HepG2 (cell line): ENCODE measurements around the gene TBCB. TPM values are rescaled to one million over a fixed set of nuclear protein-coding genes. Genes with fewer than 3 reads are reported as not detected.

ENCODE experiments used
- ASH2L ChIP-seq: fragments of 300-600, 200-600 bp; sonication (generic); IDR thresholded peaks from 2 replicates; pipeline ENCODE4 v1.7.0; 2017; ENCODE audit warnings: low read depth, mild to moderate bottlenecking, moderate library complexity, mixed read lengths, low read length; ENCODE audit not compliant: insufficient read length
- KLF9 ChIP-seq: IDR thresholded peaks from 2 replicates; pipeline ENCODE4 v1.6.1; 2016; ENCODE audit warnings: low read depth
- NFATC3 ChIP-seq: sonication (generic); formaldehyde crosslinking; IDR thresholded peaks from 2 replicates; pipeline ENCODE4 v1.5.1; 2020; ENCODE audit warnings: mild to moderate bottlenecking, missing genetic modification reagents
- POGZ ChIP-seq: sonication (generic); formaldehyde crosslinking; IDR thresholded peaks from 2 replicates; pipeline ENCODE4 v1.4.0; 2020; ENCODE audit warnings: mild to moderate bottlenecking, missing genetic modification reagents
- ZBTB1 ChIP-seq: sonication (generic); formaldehyde crosslinking; IDR thresholded peaks from 2 replicates; pipeline ENCODE4 v1.4.0; 2020; ENCODE audit warnings: missing genetic modification reagents, borderline replicate concordance
- ZBTB8A ChIP-seq: sonication (generic); formaldehyde crosslinking; IDR thresholded peaks from 2 replicates; pipeline ENCODE4 v1.4.0; 2020; ENCODE audit warnings: mild to moderate bottlenecking, low read depth, missing genetic modification reagents, borderline replicate concordance
- ZMAT3 ChIP-seq: sonication (generic); formaldehyde crosslinking; conservative IDR thresholded peaks from 2 replicates; pipeline ENCODE4 v1.7.0; 2021; ENCODE audit warnings: missing genetic modification reagents
- ZNF124 ChIP-seq: sonication (generic); formaldehyde crosslinking; IDR thresholded peaks from 2 replicates; pipeline ENCODE4 v1.4.0; 2020; ENCODE audit warnings: missing genetic modification reagents
- ZNF451 ChIP-seq: sonication (generic); formaldehyde crosslinking; IDR thresholded peaks from 2 replicates; pipeline ENCODE4 v1.5.0; 2020; ENCODE audit warnings: mild to moderate bottlenecking, missing genetic modification reagents
- ZNF879 ChIP-seq: sonication (generic); formaldehyde crosslinking; IDR thresholded peaks from 2 replicates; pipeline ENCODE4 v1.8.1; 2023; ENCODE audit warnings: missing genetic modification reagents
- polyA plus RNA-seq, 8 experiments: library from polyadenylated mRNA; depleted of rRNA in 3 of 8; stranded (reverse) in 7 of 8; unstranded in 1 of 8; fragments of >200 nt; fragmentation: Illumina TruSeq in 4 of 8; extraction: Trizol in 4 of 8; gene quantifications; 2 replicates each; pipeline versions ENCODE4 v1.2.1 to v1.2.3, GENCODE V29; 2011 to 2016; ENCODE audit warnings: low read depth in 4 of 8, missing spikeins in 1 of 8, mixed read lengths in 1 of 8; ENCODE audit not compliant: insufficient read depth in 1 of 8
- total RNA-seq, 5 experiments: library from RNA; depleted of rRNA; stranded (reverse); fragments of >200 nt; fragmentation: Illumina TruSeq; extraction: Trizol; gene quantifications; 2 replicates each; pipeline ENCODE4 v1.2.3, GENCODE V29; 2016; ENCODE audit warnings: low read depth in 1 of 5
- TF ChIP-seq, protein P1 (sequence below): sonication (generic); formaldehyde crosslinking; IDR thresholded peaks from 2 replicates; pipeline ENCODE4 v1.5.0; 2020; ENCODE audit warnings: missing genetic modification reagents
- TF ChIP-seq, protein P2 (sequence below): sonication (generic); formaldehyde crosslinking; IDR thresholded peaks from 2 replicates; pipeline ENCODE4 v1.5.0; 2020; ENCODE audit warnings: mild to moderate bottlenecking, missing genetic modification reagents, moderate library complexity
- TF ChIP-seq, protein P3 (sequence below): sonication (generic); formaldehyde crosslinking; IDR thresholded peaks from 2 replicates; pipeline ENCODE4 v1.4.0; 2020; ENCODE audit warnings: mild to moderate bottlenecking, missing genetic modification reagents
- TF ChIP-seq, protein P4 (sequence below): sonication (generic); formaldehyde crosslinking; IDR thresholded peaks from 2 replicates; pipeline ENCODE4 v1.4.0; 2020; ENCODE audit warnings: missing genetic modification reagents; ENCODE audit errors: not compliant biosample characterization
- TF ChIP-seq, protein P5 (sequence below): sonication (generic); formaldehyde crosslinking; IDR thresholded peaks from 2 replicates; pipeline ENCODE4 v1.5.1; 2020; ENCODE audit warnings: missing genetic modification reagents, mild to moderate bottlenecking, borderline replicate concordance

Gene TBCB
- total and polyA plus RNA-seq, 2 of the 13 experiments (the other 11 are each of a cell fraction or from before 2014, with no cell fraction given) = 271 to 276 TPM

DNA sequence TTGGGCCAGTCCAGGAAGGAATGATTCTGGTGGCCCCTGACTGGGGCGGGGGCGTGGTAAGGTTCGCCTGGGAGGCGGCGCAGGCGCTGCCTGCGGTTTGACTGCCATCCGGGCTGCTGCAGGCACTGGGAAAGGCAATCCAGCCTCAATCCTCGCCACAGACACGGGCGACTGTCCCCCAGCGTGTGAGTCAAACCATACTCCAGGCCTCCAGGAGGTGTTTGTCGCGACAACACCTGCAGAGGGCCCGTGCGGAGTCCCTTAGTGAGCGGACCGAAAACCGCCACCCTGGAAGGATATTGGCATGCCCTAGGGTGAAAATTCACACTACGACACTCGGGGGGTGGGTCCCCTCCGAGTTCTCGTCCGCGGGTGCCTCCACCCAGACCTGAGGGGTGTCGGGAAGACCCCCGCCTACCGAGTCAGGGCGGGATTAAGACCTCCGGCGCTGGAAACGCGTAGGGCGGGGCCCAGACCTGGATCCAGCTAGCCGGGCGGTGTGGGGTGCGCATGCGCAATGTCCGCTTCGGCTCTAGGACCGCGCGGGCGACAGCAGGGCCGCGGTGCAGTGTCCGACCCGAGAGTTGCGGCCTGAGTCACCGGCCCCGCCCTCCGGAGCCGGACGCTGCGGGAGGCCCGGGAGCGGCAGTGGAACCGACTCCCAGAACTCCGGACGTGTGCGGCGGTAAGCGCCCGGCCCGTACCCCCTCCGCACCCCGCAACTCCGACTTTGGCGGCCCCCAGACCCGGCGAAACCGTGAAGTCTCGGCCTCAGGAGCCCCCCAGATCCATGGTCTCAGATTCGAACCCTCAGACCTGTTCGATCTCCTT, 24.4 kb downstream of the TBCB start, which contains the start of gene CAPNS1 (continued):
- TF ChIP-seq, protein P1, sequence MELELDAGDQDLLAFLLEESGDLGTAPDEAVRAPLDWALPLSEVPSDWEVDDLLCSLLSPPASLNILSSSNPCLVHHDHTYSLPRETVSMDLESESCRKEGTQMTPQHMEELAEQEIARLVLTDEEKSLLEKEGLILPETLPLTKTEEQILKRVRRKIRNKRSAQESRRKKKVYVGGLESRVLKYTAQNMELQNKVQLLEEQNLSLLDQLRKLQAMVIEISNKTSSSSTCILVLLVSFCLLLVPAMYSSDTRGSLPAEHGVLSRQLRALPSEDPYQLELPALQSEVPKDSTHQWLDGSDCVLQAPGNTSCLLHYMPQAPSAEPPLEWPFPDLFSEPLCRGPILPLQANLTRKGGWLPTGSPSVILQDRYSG = 0 out of 2 replicates have a peak, but pooled peaks have one; percentile 58
- TF ChIP-seq, protein P2, sequence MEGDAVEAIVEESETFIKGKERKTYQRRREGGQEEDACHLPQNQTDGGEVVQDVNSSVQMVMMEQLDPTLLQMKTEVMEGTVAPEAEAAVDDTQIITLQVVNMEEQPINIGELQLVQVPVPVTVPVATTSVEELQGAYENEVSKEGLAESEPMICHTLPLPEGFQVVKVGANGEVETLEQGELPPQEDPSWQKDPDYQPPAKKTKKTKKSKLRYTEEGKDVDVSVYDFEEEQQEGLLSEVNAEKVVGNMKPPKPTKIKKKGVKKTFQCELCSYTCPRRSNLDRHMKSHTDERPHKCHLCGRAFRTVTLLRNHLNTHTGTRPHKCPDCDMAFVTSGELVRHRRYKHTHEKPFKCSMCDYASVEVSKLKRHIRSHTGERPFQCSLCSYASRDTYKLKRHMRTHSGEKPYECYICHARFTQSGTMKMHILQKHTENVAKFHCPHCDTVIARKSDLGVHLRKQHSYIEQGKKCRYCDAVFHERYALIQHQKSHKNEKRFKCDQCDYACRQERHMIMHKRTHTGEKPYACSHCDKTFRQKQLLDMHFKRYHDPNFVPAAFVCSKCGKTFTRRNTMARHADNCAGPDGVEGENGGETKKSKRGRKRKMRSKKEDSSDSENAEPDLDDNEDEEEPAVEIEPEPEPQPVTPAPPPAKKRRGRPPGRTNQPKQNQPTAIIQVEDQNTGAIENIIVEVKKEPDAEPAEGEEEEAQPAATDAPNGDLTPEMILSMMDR = peak; percentile 21
- 0 out of 2 replicates have a peak, but pooled peaks have one; percentile 17 for TF ChIP-seq ZMAT3 (CRISPR knock-in tag)
- TF ChIP-seq, protein P3, sequence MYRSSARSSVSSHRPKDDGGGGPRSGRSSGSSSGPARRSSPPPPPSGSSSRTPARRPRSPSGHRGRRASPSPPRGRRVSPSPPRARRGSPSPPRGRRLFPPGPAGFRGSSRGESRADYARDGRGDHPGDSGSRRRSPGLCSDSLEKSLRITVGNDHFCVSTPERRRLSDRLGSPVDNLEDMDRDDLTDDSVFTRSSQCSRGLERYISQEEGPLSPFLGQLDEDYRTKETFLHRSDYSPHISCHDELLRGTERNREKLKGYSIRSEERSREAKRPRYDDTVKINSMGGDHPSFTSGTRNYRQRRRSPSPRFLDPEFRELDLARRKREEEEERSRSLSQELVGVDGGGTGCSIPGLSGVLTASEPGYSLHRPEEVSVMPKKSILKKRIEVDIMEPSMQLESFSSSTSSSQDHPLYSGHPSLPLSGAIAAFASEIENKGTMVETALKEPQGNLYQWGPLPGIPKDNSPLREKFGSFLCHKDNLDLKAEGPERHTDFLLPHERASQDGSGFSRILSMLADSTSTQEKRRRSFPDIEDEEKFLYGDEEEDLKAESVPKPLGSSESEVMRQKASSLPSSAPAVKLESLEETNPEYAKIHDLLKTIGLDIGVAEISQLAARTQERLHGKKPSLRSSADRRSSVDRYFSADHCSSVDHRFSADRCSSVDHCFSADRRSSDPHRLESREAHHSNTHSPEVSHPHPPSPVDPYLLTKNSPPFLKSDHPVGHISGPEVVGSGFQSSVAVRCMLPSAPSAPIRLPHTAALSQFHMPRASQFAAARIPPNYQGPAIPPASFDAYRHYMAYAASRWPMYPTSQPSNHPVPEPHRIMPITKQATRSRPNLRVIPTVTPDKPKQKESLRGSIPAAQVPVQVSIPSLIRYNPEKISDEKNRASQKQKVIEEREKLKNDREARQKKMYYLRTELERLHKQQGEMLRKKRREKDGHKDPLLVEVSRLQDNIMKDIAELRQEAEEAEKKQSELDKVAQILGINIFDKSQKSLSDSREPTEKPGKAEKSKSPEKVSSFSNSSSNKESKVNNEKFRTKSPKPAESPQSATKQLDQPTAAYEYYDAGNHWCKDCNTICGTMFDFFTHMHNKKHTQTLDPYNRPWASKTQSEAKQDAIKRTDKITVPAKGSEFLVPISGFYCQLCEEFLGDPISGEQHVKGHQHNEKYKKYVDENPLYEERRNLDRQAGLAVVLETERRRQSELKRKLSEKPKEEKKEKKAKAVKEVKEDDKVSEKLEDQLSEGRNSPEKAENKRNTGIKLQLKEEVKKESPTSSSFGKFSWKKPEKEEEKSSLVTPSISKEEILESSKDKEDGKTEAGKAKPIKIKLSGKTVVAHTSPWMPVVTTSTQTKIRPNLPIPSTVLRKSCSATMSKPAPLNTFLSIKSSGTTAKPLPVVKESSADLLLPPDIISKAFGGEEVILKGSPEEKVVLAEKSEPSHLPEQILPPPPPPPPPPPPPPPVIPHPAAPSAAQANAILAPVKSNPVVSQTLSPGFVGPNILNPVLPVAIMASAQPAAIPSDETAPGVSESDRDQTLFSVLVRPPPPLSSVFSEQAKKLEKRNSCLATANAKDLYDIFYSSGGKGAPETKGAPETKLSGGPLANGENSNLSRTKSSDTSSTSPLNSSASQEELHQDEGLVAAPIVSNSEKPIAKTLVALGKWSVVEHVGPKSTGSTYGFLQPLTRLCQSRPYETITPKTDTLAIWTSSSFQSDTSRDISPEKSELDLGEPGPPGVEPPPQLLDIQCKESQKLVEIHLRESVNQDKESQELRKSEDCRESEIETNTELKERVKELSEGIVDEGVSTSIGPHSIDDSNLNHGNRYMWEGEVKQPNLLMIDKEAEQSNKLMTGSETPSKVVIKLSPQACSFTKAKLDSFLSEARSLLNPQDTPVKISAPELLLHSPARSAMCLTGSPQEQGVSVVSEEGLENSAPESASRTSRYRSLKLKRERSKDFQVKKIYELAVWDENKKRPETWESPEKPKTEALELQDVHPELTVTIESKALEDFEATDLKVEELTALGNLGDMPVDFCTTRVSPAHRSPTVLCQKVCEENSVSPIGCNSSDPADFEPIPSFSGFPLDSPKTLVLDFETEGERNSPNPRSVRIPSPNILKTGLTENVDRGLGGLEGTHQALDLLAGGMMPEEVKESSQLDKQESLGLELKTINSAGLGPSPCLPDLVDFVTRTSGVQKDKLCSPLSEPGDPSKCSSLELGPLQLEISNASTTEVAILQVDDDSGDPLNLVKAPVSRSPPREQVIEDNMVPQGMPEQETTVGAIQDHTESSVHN (CRISPR knock-in tag) = 0 out of 2 replicates have a peak, but pooled peaks have one; percentile 5
- TF ChIP-seq ZBTB1 (CRISPR knock-in tag) = no peak
- TF ChIP-seq, protein P4, sequence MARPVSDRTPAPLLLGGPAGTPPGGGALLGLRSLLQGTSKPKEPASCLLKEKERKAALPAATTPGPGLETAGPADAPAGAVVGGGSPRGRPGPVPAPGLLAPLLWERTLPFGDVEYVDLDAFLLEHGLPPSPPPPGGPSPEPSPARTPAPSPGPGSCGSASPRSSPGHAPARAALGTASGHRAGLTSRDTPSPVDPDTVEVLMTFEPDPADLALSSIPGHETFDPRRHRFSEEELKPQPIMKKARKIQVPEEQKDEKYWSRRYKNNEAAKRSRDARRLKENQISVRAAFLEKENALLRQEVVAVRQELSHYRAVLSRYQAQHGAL (CRISPR knock-in tag) = peak; percentile 64
- TF ChIP-seq ZBTB8A (CRISPR knock-in tag) = no peak
- no peak for TF ChIP-seq ZNF124 (CRISPR knock-in tag)
- TF ChIP-seq NFATC3 (CRISPR knock-in tag) = no peak
- TF ChIP-seq KLF9 (CRISPR knock-in tag) = 0 out of 2 replicates have a peak, but pooled peaks have one; percentile 61
- peak; percentile 70; the same call in 1 of the 2 replicates for TF ChIP-seq POGZ (CRISPR knock-in tag)
- TF ChIP-seq, protein P5, sequence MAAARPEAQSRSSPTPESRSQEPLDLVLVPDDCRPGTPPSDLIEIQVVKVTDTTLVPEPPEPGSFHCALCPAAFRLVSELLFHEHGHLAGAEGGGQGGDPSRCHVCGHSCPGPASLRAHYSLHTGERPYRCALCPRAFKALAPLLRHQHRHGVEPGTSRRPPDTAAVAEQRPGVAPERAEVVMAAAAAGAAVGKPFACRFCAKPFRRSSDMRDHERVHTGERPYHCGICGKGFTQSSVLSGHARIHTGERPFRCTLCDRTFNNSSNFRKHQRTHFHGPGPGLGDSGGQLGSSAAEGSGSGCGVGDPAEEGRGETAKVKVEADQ (CRISPR knock-in tag) = no peak
- TF ChIP-seq ZNF879 (CRISPR knock-in tag) = no peak
- TF ChIP-seq ZNF451 (CRISPR knock-in tag) = peak; percentile 99
- peak; percentile 62 for TF ChIP-seq ASH2L
